Uterus (tissue), 2 donors: ENCODE measurements around the gene WHRN.

ENCODE experiments used
- POLR2A ChIP-seq, 2 donors: fragments of 450-650 bp; IDR thresholded peaks; one replicate each; pipeline ENCODE4 v1.6.1; 2016; ENCODE audit warnings: antibody characterized with exemption in 2 of 2, mild to moderate bottlenecking in 1 of 2, moderate library complexity in 1 of 2
- TF ChIP-seq, protein P1 (sequence below), 4 experiments: fragments of 200-600 bp in 2 of 4; fragments of 450-650 bp in 2 of 4; sonication (generic) in 2 of 4; IDR thresholded peaks; one replicate each; pipeline ENCODE4 v1.5.1; 2016 to 2019; ENCODE audit warnings: antibody characterized with exemption in 4 of 4, mild to moderate bottlenecking in 2 of 4, moderate library complexity in 1 of 4

DNA sequence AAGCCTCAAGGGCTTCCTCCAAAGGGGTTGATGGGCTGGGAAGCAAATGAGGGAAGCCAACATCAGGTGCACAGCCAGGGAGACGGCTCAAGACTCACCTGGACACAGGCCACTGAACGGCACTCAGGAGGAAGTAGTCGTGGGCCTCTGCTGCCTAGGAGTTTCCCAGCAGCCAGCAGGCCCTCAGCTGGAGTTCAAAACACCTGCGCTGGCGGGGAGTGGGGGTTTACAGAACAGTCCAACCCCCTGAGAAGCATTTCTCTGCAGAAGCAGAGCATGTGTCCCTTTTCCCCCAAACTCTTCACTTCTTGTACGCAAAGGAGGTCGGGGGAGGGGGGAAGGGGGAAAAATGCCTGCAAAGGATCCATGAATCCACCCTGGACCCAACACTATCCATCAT, 2.3 kb downstream of the WHRN start:
- TF ChIP-seq, protein P1, sequence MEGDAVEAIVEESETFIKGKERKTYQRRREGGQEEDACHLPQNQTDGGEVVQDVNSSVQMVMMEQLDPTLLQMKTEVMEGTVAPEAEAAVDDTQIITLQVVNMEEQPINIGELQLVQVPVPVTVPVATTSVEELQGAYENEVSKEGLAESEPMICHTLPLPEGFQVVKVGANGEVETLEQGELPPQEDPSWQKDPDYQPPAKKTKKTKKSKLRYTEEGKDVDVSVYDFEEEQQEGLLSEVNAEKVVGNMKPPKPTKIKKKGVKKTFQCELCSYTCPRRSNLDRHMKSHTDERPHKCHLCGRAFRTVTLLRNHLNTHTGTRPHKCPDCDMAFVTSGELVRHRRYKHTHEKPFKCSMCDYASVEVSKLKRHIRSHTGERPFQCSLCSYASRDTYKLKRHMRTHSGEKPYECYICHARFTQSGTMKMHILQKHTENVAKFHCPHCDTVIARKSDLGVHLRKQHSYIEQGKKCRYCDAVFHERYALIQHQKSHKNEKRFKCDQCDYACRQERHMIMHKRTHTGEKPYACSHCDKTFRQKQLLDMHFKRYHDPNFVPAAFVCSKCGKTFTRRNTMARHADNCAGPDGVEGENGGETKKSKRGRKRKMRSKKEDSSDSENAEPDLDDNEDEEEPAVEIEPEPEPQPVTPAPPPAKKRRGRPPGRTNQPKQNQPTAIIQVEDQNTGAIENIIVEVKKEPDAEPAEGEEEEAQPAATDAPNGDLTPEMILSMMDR (IDR thresholded peaks at IDR 0.05) = no peak
- TF ChIP-seq POLR2A (IDR thresholded peaks at IDR 0.05) = no peak
